ENCODE results near the gene FMO1. TPM values are rescaled to one million over a fixed set of nuclear protein-coding genes. Genes with fewer than 3 reads are reported as not detected.

FMO1 gene
- total RNA-seq, 1 experiment from 2014 or later: not detected

DNA sequence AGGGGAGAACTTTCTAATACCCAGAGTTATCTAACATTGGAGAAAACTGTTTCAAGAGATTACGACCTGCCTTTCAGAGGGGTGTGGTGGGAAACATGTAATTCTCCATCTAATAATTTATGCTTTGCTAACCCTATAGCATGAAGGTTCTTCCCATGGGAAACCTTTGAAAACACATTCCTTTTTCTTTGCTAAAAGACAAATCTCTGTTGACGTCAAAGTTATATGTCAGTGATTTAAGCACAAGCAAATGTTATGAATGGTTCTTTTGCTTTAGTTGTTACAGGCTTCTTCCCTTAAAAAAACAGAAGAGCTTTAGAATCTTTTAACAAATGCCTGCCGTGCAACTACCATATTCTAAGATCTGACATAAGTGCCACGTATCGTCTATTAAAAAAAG, 44.0 kb upstream of the FMO1 start:
- Histone ChIP-seq H2BK12ac (ENCODE audit: insufficient read length, low read depth, low read length) (no peak overlapping the region), H4K8ac (replicated peaks; ENCODE audit: insufficient read length, low read depth, low read length) (no peak overlapping the region), H3T11ph (ENCODE audit: low read length) (no peak overlapping the region), H3K9me3 (ENCODE audit: control insufficient read depth, low read depth, low read length) (no peaks in the 10 kb centered on the region), H3K18ac (ENCODE audit: insufficient read length, low read depth, low read length) (no peak overlapping the region), H3K27ac (ENCODE audit: insufficient read length, low read depth, low read length) (no peak overlapping the region), H2BK20ac (ENCODE audit: low read depth, low read length, poor library complexity, severe bottlenecking) (no peak overlapping the region), H2AK5ac (ENCODE audit: insufficient read length, low read length) (no peak overlapping the region), H2BK15ac (ENCODE audit: low read depth, low read length) (no peak overlapping the region), H3K4me1 (ENCODE audit: insufficient read depth, low read length) (no peaks in the 10 kb centered on the region), H4K20me1 (ENCODE audit: control insufficient read depth, insufficient read depth, insufficient read length) (no peaks in the 10 kb centered on the region), H2BK120ac (ENCODE audit: low read depth, low read length, poor library complexity, severe bottlenecking) (no peak overlapping the region), H2AFZ (ENCODE audit: low read length) (no peak overlapping the region), H3K23me2 (ENCODE audit: insufficient read length, low read depth, low read length, poor library complexity, severe bottlenecking) (no peaks in the 10 kb centered on the region), H3K79me1 (ENCODE audit: insufficient read depth, low read depth, low read length, poor library complexity, severe bottlenecking) (no peaks in the 10 kb centered on the region), H3K14ac (ENCODE audit: insufficient read depth, low read length) (no peak overlapping the region), H3K79me2 (ENCODE audit: insufficient read depth, low read length) (no peaks in the 10 kb centered on the region), H2BK5ac (ENCODE audit: insufficient read length, low read length) (no peak overlapping the region), H3K56ac (ENCODE audit: insufficient read length, low read depth, low read length) (no peak overlapping the region), H3K4me2 (ENCODE audit: insufficient read depth, insufficient read length, low read length) (no peak overlapping the region), H3K9ac (ENCODE audit: extremely low read depth, insufficient read length, low read length) (no peak overlapping the region), H4K5ac (ENCODE audit: insufficient read length, low read depth, low read length) (no peak overlapping the region), H3K23ac (ENCODE audit: insufficient read length, low read depth, low read length) (no peak overlapping the region), H3K4ac (ENCODE audit: low read depth, low read length) (no peak overlapping the region), H4K91ac (ENCODE audit: insufficient read length, low read depth, low read length) (no peak overlapping the region), H3K27me3 (ENCODE audit: insufficient read depth, low read length) (no peaks in the 10 kb centered on the region)
- DNase-seq: no peak
- peaks cover 7 to 15% of the 10 kb centered on the region in 2 experiments; a peak in 3 of 4 replicates for H3K4me1 Mint-ChIP-seq
- WGBS (ENCODE audit: extremely low coverage, insufficient read length, low lambda C conversion rate): no CpG with 5 or more reads among the region's 5 CpGs
- H3K27me3 Mint-ChIP-seq (ENCODE audit: low read depth): no peaks in the 10 kb centered on the region; the same call in 1 of the 2 replicates
- H3K27ac Mint-ChIP-seq: no peak overlapping the region
- H3K9me3 Mint-ChIP-seq: no peaks in the 10 kb centered on the region
- H3K4me3 Mint-ChIP-seq: no peak overlapping the region
- no peaks in the 10 kb centered on the region for H3K36me3 Mint-ChIP-seq (ENCODE audit: insufficient read depth in 1 of 3, low read depth in 3 of 3)
- TF ChIP-seq, protein P1, sequence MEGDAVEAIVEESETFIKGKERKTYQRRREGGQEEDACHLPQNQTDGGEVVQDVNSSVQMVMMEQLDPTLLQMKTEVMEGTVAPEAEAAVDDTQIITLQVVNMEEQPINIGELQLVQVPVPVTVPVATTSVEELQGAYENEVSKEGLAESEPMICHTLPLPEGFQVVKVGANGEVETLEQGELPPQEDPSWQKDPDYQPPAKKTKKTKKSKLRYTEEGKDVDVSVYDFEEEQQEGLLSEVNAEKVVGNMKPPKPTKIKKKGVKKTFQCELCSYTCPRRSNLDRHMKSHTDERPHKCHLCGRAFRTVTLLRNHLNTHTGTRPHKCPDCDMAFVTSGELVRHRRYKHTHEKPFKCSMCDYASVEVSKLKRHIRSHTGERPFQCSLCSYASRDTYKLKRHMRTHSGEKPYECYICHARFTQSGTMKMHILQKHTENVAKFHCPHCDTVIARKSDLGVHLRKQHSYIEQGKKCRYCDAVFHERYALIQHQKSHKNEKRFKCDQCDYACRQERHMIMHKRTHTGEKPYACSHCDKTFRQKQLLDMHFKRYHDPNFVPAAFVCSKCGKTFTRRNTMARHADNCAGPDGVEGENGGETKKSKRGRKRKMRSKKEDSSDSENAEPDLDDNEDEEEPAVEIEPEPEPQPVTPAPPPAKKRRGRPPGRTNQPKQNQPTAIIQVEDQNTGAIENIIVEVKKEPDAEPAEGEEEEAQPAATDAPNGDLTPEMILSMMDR (conservative IDR thresholded peaks at IDR 0.05): no peak

Data from H9 (cell line).